Renal cortical epithelial cell (primary cell): ENCODE results near the gene TTR. TPM values are rescaled to one million over a fixed set of nuclear protein-coding genes. Genes with fewer than 3 reads are reported as not detected.
A peak's percentile ranks its signal among the peaks of the same experiment; 100 is the strongest.

Experiments
- DNase-seq: peaks from one replicate; pipeline ENCODE4 v3.0.0-alpha.2; 2011; ENCODE audit warnings: low read depth
- total RNA-seq: library from RNA; depleted of rRNA; stranded (reverse); fragments of >200 nt; gene quantifications from 2 replicates; pipeline ENCODE4 v1.2.3, GENCODE V29; 2014

Gene TTR
- total RNA-seq = not detected in 2 replicates

DNA sequence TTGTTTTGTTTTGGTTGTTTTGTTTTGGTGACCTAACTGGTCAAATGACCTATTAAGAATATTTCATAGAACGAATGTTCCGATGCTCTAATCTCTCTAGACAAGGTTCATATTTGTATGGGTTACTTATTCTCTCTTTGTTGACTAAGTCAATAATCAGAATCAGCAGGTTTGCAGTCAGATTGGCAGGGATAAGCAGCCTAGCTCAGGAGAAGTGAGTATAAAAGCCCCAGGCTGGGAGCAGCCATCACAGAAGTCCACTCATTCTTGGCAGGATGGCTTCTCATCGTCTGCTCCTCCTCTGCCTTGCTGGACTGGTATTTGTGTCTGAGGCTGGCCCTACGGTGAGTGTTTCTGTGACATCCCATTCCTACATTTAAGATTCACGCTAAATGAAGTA is at the start of gene TTR:
TSS of gene TTR (plus strand) at position 250 of the 400 bp plus-strand sequence. CDS start at position 276, 26 bp downstream.
- DNase-seq = no peak

DNA sequence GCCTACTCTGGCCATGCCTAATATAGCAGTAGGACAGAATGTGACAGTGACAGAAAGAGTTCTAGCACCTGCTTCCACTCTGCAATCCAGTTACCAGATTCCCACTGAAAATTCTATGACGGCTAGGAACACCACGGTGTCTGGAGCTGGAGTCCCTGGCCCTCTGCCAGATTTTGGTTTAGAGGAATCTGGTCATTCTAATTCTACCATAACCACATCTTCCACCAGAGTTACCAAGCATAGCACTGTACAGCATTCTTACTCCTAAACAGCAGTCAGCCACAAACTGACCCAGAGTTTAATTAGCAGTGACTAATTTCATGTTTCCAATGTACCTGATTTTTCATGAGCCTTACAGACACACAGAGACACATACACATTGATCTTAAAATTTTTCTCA is 45.2 kb upstream of the TTR start:
- DNase-seq = peak; percentile 81

DNA sequence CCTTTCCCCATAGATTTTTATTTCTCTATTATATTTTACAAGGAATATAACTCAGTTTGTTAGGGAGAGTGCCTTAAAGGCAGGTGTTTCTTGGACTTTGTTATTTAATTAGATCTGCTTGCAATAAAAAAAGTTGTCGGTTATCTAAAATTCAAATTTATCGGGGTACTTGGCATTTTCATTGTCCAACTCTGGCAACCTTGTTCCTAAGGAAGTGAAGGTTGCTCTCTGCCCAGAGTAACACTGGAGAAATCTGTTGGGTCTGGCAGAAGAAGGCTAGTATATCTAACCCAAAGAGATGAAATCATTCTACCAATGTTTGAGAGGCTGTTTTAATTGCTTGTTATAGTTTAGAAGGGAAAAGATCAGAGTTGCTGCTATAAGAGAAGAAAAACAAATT is 42.8 kb upstream of the TTR start:
- DNase-seq = no peak

DNA sequence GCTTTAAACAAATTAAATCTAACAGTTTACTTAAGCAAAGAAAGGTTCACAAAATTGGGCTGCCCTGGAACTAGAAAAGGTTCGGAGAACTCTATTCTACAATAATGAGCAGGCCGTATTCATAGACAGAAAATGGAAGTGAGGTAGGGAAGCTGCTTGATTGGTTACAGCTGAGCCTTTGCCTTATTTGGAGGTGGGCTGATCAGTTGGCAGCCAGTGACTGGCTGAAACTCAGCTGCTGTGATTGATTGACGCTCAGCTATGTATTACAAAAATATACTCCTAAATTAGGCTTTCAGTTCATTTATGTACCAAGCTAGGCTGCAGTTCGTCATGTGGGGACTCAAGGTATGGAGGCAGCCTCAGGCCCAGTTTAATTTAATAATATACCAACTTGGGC is 42.3 kb upstream of the TTR start:
- no peak for DNase-seq

DNA sequence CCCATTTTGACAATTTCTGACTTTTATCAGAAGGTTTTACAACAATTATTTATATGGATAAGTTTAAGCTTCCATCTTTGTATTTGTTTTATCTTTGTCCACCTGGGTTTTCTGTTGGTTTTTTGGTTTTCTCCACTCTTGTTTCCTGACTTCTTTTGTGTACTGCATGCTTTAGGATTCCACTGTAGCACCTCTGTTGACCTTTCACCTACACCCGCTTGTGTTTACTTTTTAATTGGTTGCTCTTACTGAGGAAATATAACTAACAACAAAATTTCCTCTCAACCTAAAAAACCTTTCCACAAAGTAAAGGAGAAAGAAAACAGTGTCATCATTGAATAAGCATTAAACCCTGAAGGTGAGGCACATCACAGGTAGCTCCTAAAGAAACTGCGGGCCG is 39.8 kb upstream of the TTR start:
- DNase-seq = no peak

DNA sequence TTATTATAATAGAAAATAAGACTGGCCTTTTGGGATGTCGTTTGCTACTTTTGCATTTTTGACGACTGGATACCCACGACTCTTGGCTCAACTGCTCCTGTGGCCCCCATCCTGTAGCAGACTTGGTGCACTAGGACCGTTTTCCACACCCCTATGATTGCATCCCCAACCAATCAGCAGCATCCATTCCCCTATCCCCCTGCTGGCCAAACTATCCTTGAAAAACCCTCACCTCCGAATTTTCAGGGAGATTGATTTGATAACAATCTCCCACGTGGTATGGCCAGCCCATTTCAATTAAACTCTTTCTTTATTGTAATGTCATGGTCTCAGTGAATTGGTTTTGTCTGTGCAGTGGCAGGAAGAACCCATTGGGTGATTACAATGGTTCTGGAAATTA is 37.9 kb upstream of the TTR start:
- DNase-seq = no peak

DNA sequence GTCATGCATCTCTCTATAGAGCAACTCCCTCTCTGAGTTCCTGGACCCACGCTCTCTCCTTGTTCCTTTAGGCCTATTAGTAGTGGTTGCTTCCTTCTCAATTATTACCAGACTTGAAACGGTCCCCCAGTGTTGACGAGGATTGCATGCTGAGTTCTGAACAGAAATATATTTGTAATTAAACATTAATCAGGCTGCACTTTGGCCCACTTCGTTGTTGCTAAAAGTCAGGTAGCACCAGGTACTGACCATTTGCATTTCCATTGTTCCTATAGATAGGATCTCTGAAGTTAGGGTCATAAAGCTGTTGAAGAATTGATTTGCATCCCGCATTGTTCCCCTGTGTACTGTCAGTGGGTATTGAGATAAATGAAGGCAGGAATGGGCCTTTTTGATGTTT is 36.9 kb upstream of the TTR start:
- DNase-seq = no peak

DNA sequence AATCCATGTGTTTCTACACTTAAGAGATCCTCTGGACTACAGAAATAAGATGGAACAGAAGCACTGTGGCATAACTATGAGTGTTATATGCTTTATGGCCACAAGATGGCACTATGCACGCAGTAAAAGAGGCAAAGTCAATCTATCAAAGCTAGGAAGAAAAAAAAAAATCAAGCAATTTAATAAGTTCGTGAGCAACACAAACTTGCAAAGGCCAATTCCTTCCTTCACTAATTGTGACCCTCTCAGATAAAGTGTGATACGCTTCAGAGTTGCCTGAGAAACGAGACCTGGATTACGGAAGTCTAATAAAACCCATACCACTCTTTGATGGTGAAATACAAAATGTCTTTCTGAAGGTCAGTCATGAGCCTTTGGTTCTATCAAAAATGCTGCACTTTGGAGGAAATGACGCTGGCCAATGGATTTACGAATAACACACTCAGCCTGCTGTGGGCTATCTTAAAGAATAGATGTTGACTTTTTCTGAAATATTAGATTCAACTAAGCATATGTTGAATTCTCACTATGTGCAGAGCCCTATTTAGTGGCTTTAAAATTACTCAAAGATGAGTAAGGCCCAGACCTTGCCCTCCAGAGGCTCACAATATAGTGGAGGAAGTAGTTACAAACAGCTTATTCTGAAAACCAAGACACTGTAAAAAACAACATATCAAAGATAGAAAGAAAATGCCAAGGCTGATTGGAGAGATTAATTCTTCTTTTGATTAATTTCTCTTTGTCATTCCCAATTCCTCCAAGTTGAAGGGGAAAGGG is 35.5 kb upstream of the TTR start:
- peak; percentile 76 for DNase-seq

DNA sequence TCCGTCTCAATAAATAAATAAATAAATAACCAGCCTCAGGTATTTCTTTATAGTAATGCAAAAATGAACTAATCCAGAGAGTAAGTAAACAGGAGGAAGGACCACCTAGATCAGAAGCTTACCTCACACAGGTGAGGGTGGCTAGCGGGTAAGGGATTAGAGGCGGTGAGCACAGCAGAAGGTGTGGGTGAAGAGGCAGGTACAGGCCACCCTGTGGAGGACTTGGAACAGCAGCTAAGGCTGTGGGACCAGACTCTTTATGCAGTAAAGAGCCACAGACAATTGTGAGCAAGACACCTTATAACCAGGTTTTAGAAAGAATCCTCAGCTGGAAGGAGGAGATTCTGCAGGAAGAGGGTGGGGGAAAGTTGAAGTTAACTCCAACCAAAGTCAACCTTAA is 34.2 kb upstream of the TTR start:
- DNase-seq = no peak

DNA sequence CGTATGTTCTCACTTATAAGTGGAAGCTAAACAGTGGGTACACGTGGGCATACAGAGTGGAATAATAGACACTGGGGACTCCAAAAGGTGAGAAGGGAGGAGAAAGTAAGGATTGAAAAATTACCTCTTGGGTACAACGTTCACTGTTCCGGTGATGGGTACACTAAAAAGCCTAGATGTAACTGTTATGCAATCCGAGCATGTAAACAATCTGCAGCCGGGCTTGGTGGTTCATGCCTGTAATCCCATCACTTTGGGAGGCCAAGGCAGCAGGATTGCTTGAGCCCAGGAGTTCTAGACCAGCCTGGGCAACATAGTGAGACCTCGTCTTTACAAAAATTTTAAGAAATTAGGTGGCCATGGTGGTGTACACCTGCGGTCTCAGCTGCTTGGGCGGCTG is 33.1 kb upstream of the TTR start:
- no peak for DNase-seq

DNA sequence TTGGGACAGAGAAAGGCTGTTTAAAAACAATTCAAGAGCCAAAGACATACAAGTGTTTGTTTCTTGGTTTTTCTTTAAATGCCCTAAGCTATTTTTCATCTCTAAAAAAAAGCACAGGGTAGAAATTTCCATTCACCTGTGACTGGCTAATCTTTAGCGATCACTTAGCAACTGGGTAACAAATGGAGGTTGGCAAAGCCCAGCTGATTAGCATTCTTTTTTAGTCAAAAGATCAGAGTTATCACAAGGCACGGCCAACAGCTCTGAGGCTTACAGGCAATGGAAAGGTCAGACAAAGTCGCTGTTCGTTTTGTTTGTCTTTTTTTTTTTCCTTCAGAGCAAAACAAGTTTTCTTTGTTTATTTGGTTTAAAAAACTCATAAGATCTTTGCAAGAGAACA is 29.0 kb upstream of the TTR start:
- peak; percentile 82 for DNase-seq

DNA sequence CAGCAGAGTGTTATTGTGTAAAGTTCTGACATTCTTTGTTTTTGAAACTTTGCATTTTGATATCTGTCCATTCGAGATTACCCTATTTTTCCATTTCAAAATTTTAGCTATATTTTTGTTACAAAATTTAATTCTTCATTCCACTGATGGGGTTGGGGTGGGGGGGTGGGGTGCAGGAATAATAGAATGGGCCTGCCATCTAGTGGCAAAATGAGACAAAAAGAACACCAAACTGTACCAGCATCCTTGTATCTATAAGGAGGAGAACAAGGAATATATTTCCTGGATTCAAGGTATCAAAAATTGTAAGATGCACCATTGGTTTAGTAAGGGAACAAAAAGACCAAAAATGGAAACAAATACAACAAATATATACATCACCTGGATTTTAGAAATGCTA is 27.9 kb upstream of the TTR start:
- DNase-seq = no peak

DNA sequence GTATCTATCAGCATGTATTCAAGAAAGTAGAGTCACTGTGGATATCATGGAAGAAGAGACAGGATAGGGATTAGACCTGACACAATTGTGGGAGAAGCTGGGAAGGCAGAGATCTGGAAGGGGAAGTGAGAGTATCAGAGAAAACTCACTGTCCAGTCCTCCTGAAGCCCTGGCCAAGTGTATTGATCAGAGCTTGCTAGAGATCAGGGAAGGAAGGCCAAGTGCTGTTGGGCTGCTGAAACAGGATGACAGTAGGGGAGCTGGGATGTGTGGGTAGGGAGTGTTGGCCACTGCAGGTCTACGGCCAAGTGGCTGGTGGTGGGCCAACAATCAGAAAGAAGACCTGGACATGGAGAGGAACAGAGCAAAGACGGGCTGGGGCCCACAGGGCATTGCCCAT is 26.3 kb upstream of the TTR start:
- no peak for DNase-seq

DNA sequence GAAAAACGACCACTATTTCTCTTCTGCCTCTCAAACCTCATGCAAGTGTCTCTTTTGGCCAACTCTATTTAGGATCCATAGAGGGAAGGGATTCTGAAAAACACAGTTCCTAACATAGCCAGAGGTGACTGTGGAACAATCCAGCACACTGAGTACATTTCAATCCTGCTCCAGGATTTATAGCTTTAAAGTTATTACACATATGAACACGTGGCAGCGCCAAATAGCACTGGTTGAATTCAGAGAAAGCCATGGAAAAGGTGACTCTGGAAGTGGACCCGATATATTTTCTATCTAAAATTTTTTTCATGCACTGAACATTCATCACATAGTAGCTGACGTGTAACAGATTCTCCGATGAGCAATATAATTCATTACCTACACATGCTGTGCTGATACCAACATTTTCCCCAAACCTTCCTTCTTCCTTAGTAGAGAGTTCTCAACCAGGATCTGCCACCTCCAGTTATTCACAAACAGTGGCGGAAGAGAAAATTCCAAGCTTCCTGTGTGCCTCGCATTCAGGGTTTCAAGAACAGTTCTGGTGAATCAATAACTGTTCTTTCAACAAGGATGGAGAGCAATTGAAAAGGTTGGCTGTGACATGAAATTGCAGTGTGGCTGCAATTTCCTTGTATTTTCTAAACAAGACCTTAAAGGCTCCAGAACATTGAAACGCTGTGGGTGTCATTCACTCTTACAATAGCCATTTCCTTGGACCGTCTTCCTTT is 25.7 kb upstream of the TTR start:
- peak; percentile 34 for DNase-seq

DNA sequence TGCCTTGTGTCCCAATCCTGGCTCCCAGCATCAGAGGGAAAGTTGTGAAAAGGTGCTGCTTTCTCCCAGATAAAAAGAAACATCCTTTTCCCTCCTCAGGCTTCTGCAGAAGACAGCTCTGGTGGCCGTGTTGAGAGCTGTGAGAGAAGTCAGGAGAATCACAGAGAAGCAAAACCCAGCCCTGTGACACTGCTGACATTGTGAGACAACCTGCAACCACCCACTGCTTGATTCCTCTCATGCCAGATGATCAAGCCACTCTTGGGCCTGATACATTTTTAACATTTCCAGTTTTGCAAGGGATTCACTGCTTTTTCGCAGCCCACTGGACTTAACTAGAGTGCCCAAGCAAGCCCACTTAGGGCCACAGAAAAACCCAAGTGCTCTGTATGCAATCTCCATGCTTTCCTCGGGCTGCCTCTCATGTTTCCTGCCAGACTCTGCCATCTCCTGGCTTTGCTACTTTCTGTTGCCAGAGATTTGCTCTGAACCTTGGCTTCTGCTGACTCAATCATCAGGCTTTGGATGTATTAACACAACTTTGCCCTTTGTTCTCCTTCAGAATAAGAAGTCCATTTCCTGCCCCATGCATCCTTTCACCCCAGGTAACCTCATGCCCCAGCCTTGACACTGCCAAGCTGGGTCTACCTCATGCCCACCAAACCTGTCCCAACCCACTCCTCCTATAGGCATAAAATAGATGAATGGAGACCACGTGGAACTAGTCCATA is 24.9 kb upstream of the TTR start:
- DNase-seq = peak; percentile 17

DNA sequence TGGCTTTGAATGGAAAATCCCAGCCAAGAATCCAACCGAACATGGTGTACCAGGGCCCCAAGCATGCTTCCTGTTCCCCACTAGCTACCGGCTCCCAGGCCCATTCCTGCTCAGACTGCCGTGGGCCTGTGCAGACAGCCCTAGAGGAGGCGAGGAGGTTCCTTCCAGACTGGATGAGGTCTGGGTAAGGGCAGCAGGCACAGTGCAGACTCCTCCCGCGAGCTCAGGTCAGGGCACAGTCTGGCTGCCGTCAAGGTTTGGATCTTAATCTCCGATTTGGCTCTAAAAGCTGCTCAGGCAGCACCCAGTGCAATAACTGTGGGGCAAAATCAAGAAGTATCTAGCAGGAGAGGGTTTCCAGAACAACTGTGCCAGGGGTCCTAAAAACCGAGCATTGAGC is 19.3 kb upstream of the TTR start:
- DNase-seq = no peak

DNA sequence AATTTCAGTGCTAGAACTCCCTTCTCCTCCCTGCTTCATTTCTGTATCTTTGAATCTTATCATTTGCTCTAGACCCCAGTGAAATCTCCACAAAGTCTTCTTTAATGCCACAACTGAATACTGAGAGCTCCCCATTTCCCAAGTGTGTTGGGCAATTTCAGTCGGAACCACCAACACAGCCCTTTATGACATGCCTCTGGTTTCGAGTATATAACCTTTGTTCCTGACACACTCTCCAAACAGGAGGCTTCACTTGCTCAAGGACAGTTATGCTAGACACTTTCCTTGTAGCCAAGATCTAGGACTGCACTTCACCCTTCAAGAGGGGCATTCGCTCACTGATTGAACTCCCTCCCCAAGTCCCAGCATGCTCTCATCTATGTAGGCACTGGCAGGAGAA is 18.6 kb upstream of the TTR start:
- DNase-seq = no peak

DNA sequence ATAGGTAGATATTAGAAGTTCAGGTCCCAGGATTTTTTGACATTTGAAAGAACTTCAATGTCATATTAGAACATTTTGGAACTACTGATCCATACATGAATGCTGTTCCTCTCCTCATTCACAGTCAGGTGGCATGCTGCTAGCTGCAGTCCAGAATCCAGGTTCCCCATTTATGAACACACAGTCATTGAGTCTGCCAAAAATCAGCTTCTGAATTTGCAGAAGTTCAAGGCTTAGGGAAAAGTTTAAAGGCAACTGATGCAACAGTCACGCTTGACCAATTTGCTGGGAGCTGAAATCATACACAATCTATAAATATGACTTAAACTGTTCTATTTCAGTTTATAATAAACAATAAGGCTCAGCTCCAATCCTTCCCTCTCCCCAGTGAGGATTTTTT is 17.3 kb upstream of the TTR start:
- DNase-seq = no peak

DNA sequence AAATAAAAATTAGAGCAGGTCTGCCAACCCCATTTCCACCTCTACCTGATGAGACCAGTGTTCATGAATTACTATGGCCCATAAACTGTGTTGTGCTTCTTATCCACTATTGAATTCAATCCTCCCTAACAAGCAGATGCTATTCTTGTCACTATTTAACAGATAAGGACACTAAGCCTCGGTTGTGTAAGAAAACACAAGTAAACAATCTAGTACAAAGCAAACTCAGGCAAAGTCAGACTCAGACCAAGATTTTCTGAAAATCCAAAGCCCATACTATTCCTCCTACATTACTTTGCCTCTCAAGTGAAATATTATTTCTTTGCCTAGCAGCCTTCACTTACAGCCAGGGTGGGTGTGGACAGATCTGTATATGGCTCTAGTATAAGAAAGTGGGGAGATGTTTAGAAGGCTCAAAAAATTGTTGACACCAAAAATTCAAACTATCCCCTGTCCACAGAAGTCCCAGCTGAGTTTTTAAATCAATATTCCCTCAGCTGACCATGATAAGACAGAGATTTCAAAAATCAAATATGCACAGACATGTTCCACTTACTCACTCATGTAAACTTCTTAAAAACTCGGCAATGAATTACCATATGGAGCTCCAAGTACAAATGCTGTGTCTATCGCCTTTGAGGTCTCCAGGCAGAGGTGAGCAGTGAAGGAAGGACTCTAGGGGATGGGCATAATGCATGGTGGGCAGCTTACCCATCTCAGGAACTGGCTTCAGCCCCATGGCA is 16.0 kb upstream of the TTR start:
- no peak for DNase-seq

DNA sequence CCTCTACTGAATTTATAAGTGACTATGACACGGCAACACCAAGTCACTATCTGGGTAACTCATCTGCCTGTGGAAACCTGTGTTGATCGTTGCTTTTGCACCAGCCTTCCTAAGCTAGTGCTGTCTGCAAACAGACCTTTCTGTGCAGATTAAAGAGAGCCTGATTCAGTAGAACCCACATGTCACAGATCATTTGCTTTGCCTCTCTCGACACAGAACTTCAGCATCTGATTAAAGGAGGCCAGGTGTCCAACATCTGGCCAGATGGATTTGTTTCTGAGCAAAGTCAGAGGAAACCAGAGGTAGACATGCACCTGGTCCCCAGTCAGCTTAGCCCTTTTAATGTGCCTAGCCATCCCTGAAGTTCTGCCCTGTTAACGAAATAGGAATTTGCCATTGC is 15.0 kb upstream of the TTR start:
- no peak for DNase-seq

DNA sequence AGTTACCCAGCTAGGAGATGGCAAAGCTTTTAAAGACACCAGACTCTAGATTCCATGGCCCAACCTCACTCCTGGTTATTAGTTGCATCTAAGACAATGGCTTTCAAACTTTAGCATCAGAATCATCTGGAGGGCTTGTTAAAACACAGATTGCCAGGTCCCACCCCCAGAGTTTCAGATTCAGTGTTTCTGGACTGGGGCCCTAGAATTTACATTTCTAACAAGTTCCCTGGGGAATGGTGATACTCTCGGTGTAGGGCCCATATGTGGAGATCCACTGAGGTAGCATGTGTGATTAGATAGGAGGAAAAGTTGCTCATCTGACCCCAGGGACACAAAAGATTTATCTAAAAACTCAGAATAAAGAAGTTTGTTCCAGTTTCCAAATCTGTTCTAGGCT is 14.5 kb upstream of the TTR start:
- no peak for DNase-seq

DNA sequence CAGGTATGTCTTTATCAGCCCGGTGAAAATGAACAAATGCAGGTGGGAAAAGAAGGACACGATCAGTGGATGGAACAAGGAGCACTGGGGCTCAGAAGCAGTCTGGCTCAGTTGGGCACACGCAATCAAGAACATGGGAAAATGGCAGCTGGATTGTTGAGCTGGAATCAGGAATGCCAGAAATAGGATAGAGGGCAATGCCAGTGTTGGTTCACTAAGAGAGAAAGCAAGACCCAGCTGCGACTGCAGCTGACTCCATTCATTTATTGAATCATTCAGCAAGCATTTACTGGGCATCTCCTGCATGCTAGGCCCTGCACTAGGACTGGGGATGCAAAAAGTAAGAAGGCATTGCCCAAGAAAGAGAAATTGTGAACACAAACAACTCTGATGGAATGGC is 13.6 kb upstream of the TTR start:
- DNase-seq = no peak
